ENCODE results near the gene EDA.

Gene EDA

GRCh38 chrX:70016513-70016912, 400.6 kb downstream of the EDA start:
- no peaks in the 10 kb centered on the region for H3K9me3 Mint-ChIP-seq
- H3K27ac Mint-ChIP-seq, result peak overlapping the region; percentile 56
- H3K36me3 Mint-ChIP-seq, result peaks cover 2% of the 10 kb centered on the region
- H3K27me3 Mint-ChIP-seq, result no peaks in the 10 kb centered on the region
- peak overlapping the region; percentile 54 for H3K4me3 Mint-ChIP-seq
- peaks cover 42% of the 10 kb centered on the region for H3K4me1 Mint-ChIP-seq

- Mint-ChIP-seq H3K9me3 (no peaks in the 10 kb centered on the region), H3K27me3 (no peaks in the 10 kb centered on the region), H3K4me3 (no peak overlapping the region), H3K4me1 (peaks cover 43% of the 10 kb centered on the region), H3K36me3 (no peaks in the 10 kb centered on the region), H3K27ac (no peak overlapping the region)
Observed at GRCh38 chrX:70022616-70023015, 406.7 kb downstream of the EDA start.

- H3K27me3 Mint-ChIP-seq, result no peaks in the 10 kb centered on the region
- no peaks in the 10 kb centered on the region for H3K36me3 Mint-ChIP-seq
- H3K4me1 Mint-ChIP-seq, result peaks cover 54% of the 10 kb centered on the region
- H3K27ac Mint-ChIP-seq, result peak overlapping the region; percentile 55
- H3K4me3 Mint-ChIP-seq, result peak overlapping the region; percentile 8
- H3K9me3 Mint-ChIP-seq, result no peaks in the 10 kb centered on the region
Observed at GRCh38 chrX:70025464-70025863, 409.6 kb downstream of the EDA start.

GRCh38 chrX:70026112-70026850, 410.4 kb downstream of the EDA start:
- no peaks in the 10 kb centered on the region for H3K9me3 Mint-ChIP-seq

GRCh38 chrX:70026851-70027200, 410.9 kb downstream of the EDA start:
- H3K27me3 Mint-ChIP-seq, result no peaks in the 10 kb centered on the region
- H3K4me1 Mint-ChIP-seq, result peaks cover 64% of the 10 kb centered on the region
- H3K9me3 Mint-ChIP-seq, result no peaks in the 10 kb centered on the region
- H3K4me3 Mint-ChIP-seq, result no peak overlapping the region
- no peak overlapping the region for H3K27ac Mint-ChIP-seq
- H3K36me3 Mint-ChIP-seq, result no peaks in the 10 kb centered on the region

More at GRCh38 chrX:70026112-70026850, 410.4 kb downstream of the EDA start:
- Mint-ChIP-seq H3K4me1 (peaks cover 62% of the 10 kb centered on the region), H3K27me3 (no peaks in the 10 kb centered on the region), H3K4me3 (peak overlapping the region; percentile 8), H3K27ac (peak overlapping the region; percentile 55), H3K36me3 (no peaks in the 10 kb centered on the region)

GRCh38 chrX:70029863-70030262, 413.9 kb downstream of the EDA start:
- H3K4me1 Mint-ChIP-seq, result peaks cover 54% of the 10 kb centered on the region
- no peaks in the 10 kb centered on the region for H3K9me3 Mint-ChIP-seq
- no peaks in the 10 kb centered on the region for H3K36me3 Mint-ChIP-seq
- no peak overlapping the region for H3K4me3 Mint-ChIP-seq
- H3K27ac Mint-ChIP-seq, result no peak overlapping the region
- no peaks in the 10 kb centered on the region for H3K27me3 Mint-ChIP-seq

GRCh38 chrX:70030301-70030767, 414.4 kb downstream of the EDA start:
- Mint-ChIP-seq H3K4me3 (no peak overlapping the region), H3K27ac (no peak overlapping the region), H3K4me1 (peaks cover 49% of the 10 kb centered on the region), H3K27me3 (no peaks in the 10 kb centered on the region), H3K36me3 (no peaks in the 10 kb centered on the region), H3K9me3 (no peaks in the 10 kb centered on the region)

- Mint-ChIP-seq H3K4me3 (no peak overlapping the region), H3K27ac (no peak overlapping the region), H3K36me3 (no peaks in the 10 kb centered on the region), H3K4me1 (peaks cover 30% of the 10 kb centered on the region), H3K27me3 (no peaks in the 10 kb centered on the region), H3K9me3 (no peaks in the 10 kb centered on the region)
Observed at GRCh38 chrX:70032792-70033191, 416.9 kb downstream of the EDA start.

- Mint-ChIP-seq H3K4me3 (no peak overlapping the region), H3K27ac (peak overlapping the region; percentile 84)
Observed at GRCh38 chrX:70033348-70034051, 417.6 kb downstream of the EDA start.

GRCh38 chrX:70034646-70035045, 418.7 kb downstream of the EDA start:
- H3K4me1 Mint-ChIP-seq, result peaks cover 22% of the 10 kb centered on the region
- no peak overlapping the region for H3K4me3 Mint-ChIP-seq

More at GRCh38 chrX:70033348-70034051, 417.6 kb downstream of the EDA start:
- no peaks in the 10 kb centered on the region for H3K36me3 Mint-ChIP-seq
- no peaks in the 10 kb centered on the region for H3K9me3 Mint-ChIP-seq
- peaks cover 29% of the 10 kb centered on the region for H3K4me1 Mint-ChIP-seq
- no peaks in the 10 kb centered on the region for H3K27me3 Mint-ChIP-seq

GRCh38 chrX:70038515-70038914, 422.6 kb downstream of the EDA start:
- Mint-ChIP-seq H3K9me3 (no peaks in the 10 kb centered on the region), H3K4me3 (no peak overlapping the region), H3K4me1 (no peaks in the 10 kb centered on the region), H3K36me3 (no peaks in the 10 kb centered on the region), H3K27ac (no peak overlapping the region), H3K27me3 (no peaks in the 10 kb centered on the region)

More at GRCh38 chrX:70034646-70035045, 418.7 kb downstream of the EDA start:
- Mint-ChIP-seq H3K36me3 (no peaks in the 10 kb centered on the region), H3K27me3 (no peaks in the 10 kb centered on the region), H3K9me3 (no peaks in the 10 kb centered on the region), H3K27ac (no peak overlapping the region)

GRCh38 chrX:70038951-70039350, 423.0 kb downstream of the EDA start:
- no peak overlapping the region for H3K27ac Mint-ChIP-seq
- no peaks in the 10 kb centered on the region for H3K36me3 Mint-ChIP-seq

GRCh38 chrX:70039758-70040157, 423.8 kb downstream of the EDA start:
- no peak overlapping the region for H3K4me3 Mint-ChIP-seq
- no peaks in the 10 kb centered on the region for H3K36me3 Mint-ChIP-seq
- H3K27ac Mint-ChIP-seq, result no peak overlapping the region
- H3K4me1 Mint-ChIP-seq, result no peaks in the 10 kb centered on the region
- H3K27me3 Mint-ChIP-seq, result no peaks in the 10 kb centered on the region
- H3K9me3 Mint-ChIP-seq, result no peaks in the 10 kb centered on the region

More at GRCh38 chrX:70038951-70039350, 423.0 kb downstream of the EDA start:
- Mint-ChIP-seq H3K27me3 (no peaks in the 10 kb centered on the region), H3K4me3 (no peak overlapping the region), H3K4me1 (no peaks in the 10 kb centered on the region), H3K9me3 (no peaks in the 10 kb centered on the region)

- H3K9me3 Mint-ChIP-seq, result no peaks in the 10 kb centered on the region
- H3K4me3 Mint-ChIP-seq, result no peak overlapping the region
- no peaks in the 10 kb centered on the region for H3K36me3 Mint-ChIP-seq
- H3K4me1 Mint-ChIP-seq, result no peaks in the 10 kb centered on the region
- no peaks in the 10 kb centered on the region for H3K27me3 Mint-ChIP-seq
- H3K27ac Mint-ChIP-seq, result no peak overlapping the region
Observed at GRCh38 chrX:70041993-70042392, 426.1 kb downstream of the EDA start.

- no peaks in the 10 kb centered on the region for H3K9me3 Mint-ChIP-seq
- H3K27me3 Mint-ChIP-seq, result no peaks in the 10 kb centered on the region
- no peaks in the 10 kb centered on the region for H3K4me1 Mint-ChIP-seq
- H3K36me3 Mint-ChIP-seq, result no peaks in the 10 kb centered on the region
- H3K4me3 Mint-ChIP-seq, result no peak overlapping the region
- no peak overlapping the region for H3K27ac Mint-ChIP-seq
Observed at GRCh38 chrX:70042399-70043371, 426.8 kb downstream of the EDA start.

All from activated naive CD4-positive, alpha-beta T cell treated with anti-CD3 and anti-CD28 coated beads, Interleukin-2, amount 50 U/mL, for 24 hours (primary cell).